NCI-H2081 (cell line): ENCODE data around the gene GSE1.
A peak's percentile ranks its signal among the peaks of the same experiment; 100 is the strongest.

Experiments
- DNase-seq, 2 experiments: peaks; one replicate each; lab custom pipeline; 2025; lab: John Stamatoyannopoulos, UW

Gene GSE1

GRCh38 chr16:85698459-85698891, 85.4 kb downstream of the GSE1 start:
- DNase-seq, result no peak

- DNase-seq, result no peak
Measured at GRCh38 chr16:85698935-85699558, 85.9 kb downstream of the GSE1 start.

GRCh38 chr16:85699628-85700027, 86.5 kb downstream of the GSE1 start:
- DNase-seq, result no peak

GRCh38 chr16:85704011-85704410, 90.9 kb downstream of the GSE1 start:
- no peak for DNase-seq

DNA sequence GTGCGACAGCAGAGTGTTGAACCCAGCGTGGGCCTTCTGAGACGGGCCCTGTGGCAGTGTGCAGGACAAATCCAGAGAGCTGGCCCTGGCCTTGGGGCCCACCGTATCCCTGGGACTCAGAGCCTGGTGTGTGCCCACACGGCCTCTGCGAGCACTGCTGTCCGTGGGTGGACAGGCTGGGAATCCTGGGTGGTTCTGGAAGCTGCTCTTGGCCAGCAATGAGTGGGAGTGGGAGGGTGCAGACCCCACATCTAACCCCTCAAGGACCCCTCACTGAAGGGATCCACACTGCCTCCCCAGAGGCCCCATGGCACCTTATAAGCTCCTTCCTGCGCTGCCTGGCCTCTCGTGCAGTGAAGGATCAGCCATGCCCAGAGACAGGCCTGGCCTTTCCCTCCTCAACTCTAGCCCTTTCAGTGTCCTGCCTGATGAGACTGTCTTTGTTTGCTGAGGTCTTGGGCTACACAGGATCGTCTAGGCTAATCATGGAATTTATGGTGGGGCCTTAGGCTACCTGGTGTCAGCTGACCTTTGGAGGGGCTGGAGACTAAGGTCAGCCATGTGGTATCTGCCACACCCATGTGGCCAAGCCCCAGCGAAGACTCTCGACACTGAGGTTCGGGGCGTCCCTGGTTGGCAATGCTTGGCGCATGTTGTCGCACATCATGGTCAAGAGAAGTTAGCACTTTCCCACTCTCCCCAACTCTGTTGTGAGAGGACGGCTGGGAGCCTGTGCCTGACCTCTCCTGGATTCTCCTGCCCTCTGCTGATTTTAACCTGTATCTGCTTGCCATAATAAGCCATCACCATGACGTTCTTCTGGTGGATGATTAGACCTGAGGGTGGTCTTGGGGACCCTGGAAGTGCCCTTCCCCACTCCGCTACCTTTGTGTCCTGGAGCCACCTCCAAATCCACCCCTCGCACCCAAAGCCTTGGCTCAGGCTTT, 92.1 kb downstream of the GSE1 start:
- DNase-seq, result no peak

DNA sequence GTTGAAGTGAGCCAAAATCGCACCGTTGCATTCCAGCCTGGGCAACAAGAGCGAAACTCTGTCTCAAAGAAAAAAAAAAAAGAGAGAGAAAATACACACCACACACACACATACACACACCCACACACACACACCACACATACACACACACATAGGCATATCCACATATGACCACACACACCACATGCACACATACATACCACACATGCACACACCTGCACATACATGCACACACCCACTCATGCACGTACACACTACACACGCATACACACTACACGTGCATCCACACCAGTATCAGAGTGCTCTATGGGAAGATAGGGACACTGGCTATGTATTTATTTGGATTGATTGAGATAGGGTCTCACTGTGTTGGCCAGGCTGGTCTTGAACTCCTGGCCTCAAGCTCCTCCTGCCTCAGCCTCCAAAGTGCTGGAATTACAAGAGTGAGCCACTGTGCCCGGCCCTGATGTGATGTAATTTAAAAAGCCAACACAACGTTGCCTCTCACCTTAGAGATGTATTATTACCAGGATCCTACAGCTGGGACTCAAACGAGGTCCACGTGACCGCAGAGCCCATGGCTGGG, 93.4 kb downstream of the GSE1 start:
- no peak for DNase-seq

- no peak for DNase-seq
Measured at GRCh38 chr16:85707528-85708095, 94.5 kb downstream of the GSE1 start.

GRCh38 chr16:85708338-85708737, 95.2 kb downstream of the GSE1 start:
- DNase-seq, result no peak

DNA sequence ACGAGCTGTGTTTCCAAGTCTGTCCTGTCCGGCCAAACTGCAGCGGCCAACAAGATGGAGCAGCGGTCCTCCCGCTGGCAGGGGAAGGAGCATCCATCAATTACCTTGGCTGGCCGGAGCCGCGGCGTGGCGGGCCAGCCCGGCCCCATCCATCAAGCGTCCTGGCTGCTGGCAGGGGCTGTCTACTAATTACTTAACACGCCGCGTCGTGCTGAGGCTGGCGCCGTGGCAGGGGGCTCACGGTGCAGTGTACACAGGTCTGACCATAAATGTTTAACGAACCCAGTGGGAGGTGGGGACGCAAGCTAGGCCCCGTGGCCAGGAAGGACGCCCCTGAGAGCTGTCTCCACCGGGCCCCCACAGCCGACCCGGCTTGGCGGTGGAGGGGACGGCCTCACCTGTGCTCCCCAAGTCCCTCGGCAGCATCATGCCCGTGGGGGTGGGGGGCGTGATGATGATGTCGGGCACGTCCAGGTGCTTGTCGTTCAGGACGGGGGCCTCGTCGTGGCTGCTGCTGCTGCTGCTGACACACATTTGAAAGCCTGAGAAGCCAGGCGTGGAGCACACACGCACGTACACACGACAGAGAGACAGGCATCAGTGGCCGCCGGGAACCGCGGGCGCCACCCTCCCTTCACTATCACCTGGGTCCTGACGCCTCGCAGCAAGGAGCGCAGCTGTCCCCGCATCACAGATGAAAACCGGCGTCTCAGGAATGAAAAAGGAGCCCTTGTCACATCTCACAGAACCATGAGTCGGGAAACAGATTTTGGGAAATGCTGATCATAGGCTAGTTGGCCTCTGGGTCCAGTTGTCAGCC, 96.9 kb downstream of the GSE1 start:
- DNase-seq, result peak in 1 of 2 experiments; percentile 74

- no peak for DNase-seq
Measured at GRCh38 chr16:85710732-85711131, 97.6 kb downstream of the GSE1 start.

DNA sequence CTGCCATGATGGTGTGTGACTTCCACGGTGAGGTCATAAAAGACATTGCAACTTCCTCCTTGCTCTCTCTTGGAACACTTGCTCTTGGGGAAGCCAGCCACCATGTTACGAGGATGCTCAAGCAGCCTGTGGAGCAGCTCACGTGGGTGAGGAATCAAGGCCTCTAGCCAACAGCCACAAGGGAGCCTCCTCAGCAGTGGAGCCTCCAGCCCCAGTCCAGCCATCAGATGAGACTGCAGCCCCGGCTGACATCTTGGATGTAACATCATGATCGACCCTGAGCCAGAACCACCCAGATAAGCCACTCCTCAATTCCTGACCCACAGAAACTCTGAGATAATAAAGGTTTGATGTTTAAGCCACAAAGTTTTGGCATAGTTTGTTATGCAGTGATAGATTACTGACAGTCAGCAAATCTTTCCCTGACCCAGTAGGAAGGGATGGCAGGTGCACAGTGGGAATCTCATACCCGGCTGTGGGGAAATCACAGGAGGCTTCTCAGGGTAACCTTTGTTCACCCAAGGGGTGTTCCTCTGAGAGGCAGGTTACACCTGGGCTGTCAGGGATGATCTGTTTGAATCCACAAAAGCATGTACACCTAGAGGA, 99.0 kb downstream of the GSE1 start:
- DNase-seq, result no peak

DNA sequence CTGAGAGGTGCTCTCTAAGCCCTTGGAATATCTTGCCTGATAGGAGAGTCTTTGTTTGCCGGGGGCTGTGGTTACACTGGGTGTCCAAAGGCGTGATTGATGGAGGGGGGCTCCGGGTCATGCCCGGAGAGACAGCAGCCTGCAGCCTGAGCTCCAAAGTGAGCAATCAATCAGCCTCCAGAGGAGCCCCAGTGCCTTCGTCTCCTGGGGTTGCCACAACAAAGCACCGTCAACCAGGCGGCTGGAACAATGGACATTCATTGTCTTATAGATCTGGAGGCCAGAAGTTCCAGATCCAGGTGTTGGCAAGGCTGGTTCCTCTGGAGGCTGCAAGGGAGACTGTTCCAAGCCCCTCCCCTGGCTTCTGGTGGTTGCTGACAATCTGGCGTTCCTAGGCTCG, 99.7 kb downstream of the GSE1 start:
- DNase-seq, result peak in 1 of 2 experiments; percentile 44

- peak; percentile 61 to 79 for DNase-seq
Measured at GRCh38 chr16:85715169-85716021, 102.3 kb downstream of the GSE1 start.

DNA sequence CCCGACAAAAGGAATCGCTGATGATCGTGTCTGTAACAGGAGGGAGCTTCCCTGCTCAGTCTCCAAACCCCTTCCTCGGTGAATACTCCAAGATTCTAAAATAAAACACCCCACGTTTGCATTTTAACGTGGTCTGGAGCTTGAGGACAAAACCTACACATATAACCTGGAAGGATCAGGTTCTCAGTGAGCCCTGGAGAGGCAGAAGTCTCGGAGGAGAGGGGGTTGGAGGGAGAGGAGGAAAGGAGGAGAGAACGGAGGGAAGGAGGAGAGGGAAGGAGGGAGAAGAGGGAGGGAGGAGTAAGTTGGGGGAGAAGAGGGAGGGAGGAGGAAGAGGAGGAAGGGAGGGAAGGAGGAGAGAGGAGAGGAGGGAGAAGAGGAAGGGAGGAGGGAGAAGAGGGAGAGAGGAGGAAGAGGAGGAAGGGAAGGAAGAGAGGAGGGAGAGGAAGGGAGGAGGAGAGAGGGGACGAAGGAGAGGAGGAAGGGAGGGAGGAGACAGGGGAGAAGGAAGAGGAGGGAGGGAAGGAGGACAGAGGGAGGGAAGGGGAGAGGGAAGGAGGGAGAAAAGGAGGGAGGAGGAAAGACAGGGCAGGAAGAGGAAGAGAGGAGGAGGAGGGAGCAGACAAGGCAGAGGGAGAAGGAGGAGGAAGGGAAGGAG, 103.0 kb downstream of the GSE1 start:
- no peak for DNase-seq

DNA sequence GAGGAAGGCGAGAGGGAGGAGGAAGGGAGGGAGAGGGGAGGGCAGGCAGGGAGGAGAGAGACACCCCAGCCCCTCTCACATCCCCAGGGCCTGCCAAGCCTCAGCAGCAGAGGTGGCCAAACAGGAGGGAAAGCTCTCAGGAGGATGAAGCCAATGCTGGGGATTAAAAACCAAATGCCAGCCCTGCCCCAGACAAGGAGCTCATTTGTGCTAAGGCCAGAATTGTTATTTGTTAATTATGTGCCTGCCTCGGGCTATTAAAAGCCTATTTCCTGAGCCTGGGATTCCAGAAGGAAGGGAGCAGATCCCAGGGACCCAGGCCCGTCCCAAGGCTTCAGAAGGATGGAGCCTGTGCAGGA, 103.5 kb downstream of the GSE1 start:
- peak in 1 of 2 experiments; percentile 23 for DNase-seq

DNA sequence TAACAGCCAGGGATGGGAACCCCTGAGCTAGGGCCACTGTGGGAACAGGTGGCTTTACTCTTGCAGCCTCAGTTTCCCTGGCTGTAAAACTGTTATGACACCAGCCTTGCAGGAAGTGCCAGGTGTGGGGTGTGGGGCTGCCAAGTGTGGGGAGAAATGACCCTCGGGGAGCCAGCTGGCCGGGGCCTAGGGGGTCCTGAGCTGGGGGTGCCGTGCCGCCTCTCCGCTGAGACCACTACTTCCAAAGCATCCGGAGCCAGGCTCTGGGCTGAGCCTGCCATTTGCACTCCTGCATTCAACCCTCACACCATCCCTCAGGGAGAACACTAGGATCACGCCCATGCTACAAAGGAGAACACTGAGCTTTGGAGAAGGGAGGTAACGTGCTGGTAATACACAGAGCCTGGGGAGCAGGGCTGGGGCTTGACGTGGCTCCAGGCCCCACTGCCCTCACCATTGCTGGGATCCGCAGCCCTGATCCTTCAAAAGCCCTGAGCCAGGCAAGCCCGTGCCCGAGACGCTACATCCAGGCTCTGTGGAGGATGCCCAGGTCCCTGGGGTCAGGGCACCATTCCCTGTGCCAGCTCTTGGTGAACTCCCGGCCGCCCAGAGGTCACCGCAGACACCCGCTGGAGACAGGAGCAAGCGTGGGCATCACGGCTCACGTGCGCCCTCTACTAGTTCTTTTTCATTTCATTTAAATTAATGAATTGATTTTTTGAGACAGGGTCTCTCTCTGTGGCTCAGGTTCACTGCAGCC, 104.5 kb downstream of the GSE1 start:
- peak; percentile 62 to 64 for DNase-seq

DNA sequence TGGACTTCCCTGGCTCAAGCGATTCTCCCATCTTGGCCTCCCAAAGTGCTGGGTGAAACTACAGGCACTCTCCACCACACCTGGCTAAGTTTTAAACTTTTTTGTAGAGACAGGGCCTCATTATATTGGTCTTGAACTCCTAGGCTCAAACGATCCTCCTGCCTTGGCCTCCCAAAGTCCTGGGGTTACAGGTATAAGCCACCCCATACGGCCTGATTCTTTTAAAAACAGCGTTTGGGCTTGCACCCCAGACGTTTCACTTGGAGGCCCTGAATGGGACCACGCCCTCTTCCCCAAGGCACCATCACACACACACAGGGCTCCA, 105.0 kb downstream of the GSE1 start:
- DNase-seq, result no peak

DNA sequence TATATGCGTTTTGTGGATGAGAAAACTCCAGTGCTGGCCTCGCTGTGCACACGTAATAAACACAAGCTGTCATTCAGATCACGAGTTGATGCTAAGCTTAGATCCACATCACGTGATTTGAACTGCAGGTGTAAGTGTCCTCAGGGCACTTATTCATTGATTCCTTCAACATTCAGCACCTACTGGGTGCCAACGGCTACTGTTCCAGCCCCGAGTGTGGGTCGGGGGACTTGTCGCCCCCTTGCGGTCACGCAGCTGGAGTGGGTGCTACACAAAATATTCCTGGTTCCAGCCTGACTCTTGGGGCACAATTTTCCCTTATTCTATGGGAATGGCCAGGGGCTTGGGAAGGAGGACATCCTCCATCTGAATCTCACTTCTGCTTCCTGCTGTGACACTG, 105.6 kb downstream of the GSE1 start:
- DNase-seq, result no peak

- DNase-seq, result no peak
Measured at GRCh38 chr16:85719605-85720301, 106.6 kb downstream of the GSE1 start.
